GM18502 (cell line): ENCODE data around the gene SEMA3D.
"Not testable (repeated sequence)": the region's sequence is repeated elsewhere in the genome, so short reads cannot be mapped to it uniquely, and the experiment has no call there.

Experiments
- ATAC-seq: cut with Tn5 transposase; IDR thresholded peaks from one replicate; pipeline ENCODE4 v1.9.1; 2021; ENCODE audit warnings: mild to moderate bottlenecking; ENCODE audit not compliant: unreplicated experiment, poor library complexity

SEMA3D gene

DNA sequence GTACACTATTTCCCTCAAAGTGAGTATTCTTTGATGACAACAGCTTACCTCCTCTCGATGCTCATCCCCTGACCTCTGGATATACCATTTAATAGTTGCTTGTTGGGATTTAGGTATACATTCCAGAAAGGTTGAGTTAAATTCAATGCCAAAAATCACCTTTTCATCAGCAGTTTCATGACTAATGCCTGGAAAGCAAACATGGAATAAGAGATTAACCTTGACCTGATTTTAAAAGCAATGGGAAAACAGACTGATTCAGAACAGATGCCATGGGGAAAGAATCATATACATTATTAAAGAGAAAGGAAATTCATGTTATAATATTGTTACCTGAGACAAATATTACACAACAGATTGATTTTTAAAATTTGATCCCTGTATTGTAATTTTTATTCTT is 180.1 kb downstream of the SEMA3D start:
- no peak for ATAC-seq

DNA sequence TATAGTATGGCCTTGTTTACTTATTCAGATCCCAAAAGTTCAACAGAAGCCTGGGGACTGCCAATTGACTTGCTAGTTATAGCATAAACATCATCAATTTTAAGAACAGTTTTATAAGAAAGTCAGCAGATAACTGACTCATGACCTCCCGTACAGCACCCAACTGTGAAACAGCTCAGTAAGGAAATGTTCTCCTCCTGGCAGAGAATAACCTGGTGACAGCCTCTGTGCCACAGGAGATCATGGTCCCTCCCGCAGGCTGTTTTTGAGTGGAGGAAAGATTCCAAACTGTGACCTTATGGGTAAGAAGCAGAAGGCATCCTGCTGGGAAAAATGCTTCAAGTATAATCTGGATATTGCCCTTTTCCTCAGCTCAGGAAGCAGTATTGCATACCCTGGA is 182.5 kb downstream of the SEMA3D start:
- no peak for ATAC-seq

DNA sequence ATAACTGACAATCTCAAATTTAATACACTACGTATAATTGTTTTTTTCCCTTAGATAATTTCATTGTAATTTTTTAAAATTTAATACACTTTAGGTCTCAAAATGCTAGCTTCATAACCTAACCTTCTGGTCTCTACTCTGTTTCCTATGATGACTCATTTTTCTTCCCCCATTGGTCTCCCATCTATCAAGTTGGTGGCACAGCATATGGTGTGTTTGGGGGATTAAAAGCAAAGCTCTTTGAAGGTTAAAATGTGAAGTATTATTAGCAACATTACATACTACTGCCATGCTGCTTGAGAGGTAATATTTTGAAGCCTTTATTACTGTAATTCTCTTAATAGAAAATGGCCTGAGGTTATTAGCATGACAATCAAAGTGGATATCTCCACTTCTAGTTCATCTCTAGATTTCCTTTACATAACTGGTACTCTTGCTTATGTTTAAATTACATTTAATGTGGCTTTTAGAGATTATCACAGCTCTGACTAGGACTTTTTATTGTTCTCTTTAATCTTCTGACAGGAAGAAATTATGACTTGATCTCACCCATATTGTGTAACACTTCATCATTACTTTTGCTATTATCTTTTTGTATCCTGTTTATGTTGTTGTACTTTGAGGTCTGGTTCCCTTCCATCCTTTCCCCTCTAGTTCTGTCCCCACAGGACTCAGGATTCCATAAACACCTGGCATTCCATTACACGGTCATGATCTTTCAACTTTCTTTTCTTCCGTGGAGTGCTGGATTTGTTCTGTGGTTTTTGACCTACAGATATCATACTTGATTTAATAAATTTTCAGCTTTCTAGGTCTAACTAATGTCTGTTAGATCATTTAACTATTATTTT is 185.1 kb downstream of the SEMA3D start:
- no peak for ATAC-seq

DNA sequence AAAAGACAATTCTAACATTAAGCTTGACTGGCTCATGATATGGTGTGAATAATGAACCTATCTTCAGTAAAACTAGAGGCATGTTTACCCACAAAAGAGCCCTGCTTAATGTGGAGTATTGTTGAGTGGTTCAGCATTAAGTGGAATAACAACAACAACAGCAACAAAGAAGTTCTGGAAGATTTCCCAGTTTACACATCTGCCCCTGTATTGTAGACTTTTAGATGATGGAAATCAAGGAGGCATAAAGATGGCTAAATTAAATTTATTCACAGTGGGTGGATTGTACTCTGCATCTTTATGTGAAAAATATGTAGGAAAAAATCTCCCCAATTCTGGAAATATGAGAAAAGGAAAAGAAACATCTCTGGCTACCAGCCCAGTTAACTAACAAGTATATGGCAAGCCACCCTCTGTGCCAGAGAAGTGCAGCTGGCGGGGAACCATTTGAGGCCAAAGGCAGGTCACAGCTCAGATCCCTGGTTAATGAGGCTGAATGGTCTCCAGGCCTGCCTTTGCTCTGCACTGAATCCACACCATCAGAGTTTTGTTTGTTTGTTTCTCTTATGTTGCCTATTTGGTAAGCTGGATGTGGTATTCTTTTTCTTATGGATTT is 186.0 kb downstream of the SEMA3D start:
- no peak for ATAC-seq

DNA sequence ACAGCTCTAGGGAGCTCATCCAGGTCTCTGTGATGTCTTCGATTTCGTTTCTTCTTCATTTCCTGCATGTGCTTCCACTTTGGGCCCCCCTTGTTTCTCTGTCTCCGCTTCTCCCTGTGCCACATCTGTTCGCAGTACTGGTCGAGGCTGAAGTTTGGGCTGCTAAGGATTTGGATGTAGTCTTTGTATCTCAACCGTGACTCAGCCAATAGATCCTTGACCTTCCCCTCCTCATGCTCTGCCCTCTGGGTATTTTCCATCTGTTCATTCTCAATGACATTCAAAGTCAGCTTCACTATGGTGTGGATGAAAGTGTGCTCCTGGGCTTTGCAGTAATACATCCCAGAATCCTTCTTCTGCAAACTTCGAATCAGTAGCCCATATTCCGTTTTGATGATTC is 187.4 kb downstream of the SEMA3D start:
- no peak for ATAC-seq

DNA sequence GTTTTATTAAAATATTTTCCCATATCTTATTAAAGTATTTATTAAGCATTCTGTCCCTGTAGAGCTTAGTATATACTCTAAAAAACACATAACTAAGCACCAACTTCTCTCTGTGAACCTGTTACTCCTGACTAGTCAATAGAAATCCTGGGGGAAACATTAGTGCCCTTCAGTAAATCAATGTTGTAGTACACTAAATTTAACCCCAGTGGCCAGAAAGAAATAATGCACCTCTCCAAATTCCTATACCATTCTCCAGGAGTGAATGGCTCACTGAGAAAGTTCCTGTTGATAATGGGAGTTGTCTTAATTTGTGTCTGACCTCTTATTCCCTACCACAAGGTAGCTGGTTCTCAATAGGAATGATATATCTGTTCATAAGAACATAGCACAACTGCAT is 188.2 kb downstream of the SEMA3D start:
- no peak for ATAC-seq

DNA sequence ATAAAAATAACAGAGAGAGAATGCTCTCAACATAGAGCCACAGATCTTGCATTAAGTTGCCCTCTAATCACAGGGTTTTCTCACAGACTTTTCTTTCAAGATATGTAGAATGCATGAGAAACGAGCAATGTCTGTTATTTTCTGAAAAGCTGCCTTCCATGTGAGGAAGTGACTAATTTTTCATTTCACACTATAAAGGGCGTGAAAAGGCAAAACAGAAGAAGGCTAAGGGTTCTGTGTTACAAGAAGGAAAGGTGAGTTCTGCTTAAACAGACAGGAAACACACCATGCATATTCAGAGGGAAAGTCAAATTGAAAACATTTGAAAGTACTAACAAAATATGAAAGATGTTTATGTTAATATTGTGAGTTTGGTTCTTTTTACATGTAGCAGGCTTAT is 189.2 kb downstream of the SEMA3D start:
- ATAC-seq: no peak

DNA sequence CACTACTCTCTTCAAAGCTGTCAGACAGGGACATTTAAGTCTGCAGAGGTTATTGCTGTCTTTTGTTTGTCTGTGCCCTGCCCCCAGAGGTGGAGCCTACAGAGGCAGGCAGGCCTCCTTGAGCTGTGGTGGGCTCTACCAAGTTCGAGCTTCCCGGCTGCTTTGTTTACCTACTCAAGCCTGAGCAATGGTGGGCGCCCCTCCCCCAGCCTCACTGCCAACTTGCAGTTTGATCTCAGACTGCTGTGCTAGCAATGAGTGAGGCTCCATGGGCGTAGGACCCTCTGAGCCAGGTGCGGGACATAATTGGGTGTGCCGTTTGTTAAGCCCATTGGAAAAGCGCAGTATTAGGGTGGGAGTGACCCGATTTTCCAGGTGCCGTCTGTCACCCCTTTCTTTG is 193.9 kb downstream of the SEMA3D start:
- ATAC-seq: not testable (repeated sequence)

DNA sequence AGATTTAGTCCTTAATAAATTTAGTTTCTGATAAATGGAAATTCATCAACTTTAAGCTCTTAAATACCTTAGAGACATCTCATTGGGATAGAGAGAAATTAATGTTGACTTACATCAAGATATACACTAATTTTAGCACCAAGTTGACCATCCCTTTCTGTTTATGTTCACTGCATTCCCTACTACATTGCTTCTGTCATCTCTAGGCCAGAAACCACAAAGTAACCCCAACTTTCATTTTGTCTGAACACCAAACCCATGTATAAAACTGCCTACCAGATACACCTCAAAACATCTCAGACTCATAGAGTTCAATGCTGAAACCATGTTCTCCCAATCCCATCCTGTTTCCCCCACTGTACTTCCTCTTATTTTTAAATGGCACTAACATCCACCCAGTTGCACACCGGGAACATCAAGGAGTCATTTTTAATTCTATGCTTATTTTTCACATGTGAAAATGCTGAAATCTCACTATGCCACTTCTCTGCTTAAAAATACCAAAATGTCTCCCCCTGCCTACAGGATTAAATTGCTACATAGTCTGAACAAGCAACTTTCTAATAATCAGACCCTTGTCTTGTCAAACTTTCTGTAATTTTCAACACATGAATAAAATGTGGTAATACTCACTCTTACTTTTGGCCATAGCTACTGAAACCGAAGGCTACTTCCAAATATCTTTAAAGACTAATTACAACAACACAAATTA is 201.6 kb downstream of the SEMA3D start:
- ATAC-seq: no peak

DNA sequence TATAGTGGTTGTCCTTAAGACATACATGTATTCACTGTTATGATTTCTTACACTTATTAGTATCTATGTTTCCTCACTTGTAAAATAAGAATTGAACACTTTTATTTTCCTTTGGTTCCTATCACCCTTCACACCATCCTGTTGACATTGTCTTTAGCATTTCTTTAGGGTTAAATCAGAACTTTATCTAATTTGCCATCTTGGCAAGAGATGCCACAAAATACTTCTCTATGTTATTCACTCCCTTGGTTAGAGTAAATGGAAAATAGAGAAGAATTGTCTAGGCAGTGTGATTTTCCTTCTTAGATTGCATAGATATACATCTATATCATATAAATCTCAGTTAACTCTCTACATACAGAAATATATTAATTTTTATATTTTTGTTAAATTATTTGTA is 204.7 kb downstream of the SEMA3D start:
- ATAC-seq: no peak

DNA sequence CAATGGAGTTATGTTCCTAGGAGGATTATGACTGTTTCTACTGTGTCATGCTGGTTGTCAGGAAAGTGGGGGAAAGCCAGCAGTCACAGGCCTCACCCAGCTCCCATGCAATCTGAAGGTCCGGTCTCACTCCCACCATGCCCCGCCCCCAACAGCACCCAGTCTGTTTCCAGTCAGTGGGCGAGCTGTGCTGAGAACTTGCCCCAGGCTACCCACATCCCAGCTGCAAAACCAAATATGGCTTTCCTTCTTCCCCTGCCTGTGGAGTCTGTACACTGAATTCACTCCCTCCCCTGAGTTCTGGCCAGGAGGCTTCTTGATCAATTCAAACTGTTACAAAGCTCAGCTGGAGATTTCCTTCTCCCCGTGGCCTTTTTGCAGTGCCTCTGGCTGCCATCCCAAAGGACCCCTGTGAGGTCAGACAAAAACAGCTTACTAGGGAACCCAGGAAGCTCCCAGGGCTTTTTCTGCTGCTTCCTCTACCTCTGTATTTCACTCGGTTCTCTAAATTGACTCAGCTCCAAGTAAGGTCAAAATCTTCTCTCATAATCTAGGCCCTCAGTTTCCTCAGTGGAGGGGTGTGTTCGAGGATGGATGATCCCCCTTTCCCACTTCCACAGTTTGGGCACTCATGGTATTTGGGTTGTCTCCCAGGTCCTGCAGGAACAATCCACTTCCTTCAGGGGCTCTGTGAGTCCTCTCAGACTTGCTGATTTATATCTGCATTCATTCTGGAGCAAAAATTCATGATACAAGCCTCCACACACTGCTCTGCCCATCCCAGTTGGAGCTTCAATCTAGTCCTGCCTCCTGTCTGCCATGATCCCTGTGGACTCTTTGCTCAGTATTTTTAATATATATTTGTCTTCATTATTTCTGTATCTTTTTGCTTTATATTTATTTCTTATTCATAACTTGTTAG is 205.5 kb downstream of the SEMA3D start:
- ATAC-seq: no peak

DNA sequence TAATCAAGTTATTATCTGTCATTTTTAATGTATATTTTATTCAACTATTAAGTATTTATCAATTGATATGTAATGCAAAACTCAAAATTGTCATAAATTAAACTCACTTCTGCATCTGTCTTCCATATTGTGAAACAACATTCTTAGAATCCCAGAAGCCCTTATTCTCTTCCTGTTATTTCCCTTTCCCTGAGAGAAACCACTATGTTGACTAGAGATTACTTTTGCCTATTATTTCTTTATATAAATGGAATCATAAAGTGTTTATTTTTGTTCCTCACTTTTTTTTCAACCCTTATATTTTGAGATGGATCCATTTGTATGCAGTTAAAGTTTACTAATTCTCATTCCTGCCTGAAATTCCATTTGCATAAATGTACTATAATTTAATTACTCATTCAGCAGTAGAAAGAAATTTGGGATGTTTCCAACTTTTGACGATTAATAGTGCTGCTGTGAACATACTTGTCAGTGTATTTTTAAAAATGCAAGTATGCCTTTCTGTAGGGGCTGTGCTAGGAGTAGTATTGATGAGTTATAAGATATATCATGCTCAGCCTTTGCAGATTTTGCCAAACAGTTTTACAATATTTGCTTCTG is 211.2 kb downstream of the SEMA3D start:
- no peak for ATAC-seq

DNA sequence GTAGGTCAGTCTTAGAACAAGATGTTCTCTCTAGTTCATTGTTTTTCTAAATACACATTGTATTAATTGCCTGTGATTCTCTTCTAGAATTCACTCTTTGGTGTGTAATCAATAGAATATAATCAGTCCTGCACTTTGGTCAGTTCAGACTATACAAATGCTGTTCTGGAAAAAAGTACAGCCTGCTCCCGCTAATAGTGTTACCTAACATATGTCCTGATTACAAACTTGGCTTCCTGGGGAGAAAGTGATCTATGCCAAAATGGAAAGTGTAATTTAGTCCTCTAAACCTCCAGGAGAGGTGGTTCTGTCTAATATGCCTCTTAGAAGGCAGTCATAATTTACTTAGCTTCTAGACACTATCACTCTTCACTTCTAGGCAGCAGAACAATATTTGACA is 215.5 kb downstream of the SEMA3D start:
- no peak for ATAC-seq

DNA sequence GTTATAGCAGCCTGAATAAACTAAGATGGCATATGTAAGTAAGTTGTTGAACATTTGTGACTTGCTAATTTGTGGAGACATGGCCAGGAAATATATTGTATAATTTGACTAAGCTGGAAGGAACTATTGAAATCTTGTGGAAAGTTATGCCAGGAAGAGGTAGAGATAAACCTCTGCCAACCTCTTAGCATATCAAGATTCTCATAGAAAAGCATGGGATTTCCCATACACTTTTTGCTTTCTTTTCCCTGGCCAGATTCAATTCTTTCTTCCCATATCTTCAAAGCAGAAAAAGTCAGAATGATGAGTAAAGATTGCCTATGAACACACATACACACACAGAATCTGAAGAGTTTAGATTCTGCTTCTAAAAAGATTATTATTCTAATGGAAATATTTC is 216.2 kb downstream of the SEMA3D start:
- ATAC-seq: no peak

DNA sequence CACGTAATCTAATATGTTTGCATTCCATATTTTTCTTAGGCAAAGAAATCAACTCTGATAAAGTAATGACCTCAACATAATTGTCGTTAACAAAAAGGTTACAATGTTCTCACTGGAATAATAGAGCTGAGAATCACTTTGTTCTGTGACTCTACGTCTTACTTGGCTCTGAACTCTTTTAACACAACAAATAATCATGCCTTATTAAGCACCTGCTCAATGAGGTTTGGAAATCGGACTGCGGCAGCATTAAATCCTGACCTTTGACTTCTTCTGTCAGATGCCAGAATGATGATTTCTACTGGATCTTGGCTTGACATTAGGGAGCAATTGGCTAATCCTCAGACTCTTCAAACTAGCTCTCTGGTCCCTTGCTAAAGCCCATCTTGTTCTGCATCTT is 233.6 kb downstream of the SEMA3D start:
- no peak for ATAC-seq

DNA sequence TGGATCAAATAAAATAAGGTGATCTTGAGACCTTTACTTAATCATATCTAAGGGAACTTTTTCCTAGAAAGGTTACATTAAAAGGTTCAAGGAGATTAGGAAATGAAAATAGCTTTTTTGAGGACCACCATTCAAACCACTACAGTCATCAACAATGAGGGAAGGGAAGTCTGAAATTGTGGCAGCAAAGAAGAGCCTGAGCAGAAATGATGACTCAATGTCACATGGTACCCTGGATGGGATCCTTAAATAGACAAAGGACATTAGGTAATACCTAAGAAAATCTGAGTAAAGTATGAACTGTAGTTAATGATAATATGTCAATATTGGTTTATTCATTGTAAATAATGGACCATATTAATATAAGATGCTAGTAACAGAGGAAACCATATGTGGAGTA is 236.0 kb downstream of the SEMA3D start:
- no peak for ATAC-seq

DNA sequence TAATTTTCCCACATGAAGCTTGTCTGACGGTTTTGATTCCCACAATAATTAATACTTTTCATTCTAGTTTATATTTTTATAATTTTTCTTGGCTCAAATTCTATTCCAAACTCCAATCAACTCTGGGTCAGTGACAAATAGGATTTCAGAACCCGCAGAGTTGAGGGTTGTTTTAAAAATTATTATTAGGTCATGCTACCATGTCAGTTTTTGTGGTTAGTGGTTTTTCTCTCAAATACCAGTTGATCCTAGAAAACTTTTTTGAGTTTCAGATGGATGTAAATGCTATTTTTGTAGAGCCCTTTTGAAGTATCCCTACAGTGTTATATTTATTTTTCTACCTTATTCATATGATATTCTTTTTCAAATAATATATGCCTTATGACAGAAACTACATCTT is 237.4 kb downstream of the SEMA3D start:
- no peak for ATAC-seq

DNA sequence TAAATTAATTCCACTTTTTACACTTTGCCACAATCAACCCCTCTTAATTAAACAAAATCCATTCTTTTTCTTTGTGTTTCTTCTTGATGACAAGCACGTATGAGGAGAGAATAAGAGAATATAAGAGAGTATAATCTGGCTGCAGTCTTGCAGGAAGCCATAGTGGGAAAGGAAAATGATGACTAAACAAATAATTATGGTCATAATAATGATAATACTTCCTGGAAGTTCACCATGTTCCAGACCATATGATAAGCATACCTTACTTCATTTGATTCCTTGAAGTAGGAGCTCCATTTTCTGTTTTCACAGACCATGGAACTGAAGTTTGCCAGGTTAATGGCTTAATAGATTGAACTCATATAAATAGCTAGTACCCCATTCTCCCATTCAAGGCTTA is 237.8 kb downstream of the SEMA3D start:
- ATAC-seq: no peak

DNA sequence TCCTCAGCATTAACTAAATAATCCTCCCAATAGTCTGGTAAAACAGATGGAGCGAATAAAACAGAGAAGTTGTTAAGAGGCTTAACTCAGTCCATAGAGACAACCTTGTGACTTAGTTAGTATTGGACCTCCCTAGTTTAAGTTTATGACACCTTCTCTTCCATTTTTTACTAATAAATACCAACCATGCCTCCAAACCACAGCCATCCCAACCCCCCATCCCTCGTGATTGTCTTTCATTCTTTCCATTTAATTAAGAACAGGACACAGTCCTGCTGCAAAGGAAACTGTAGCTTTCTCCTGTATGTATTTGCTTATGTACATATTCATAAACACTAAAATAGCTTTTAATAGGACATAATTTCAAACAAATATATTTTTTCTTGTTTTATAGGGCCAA is 238.2 kb downstream of the SEMA3D start:
- no peak for ATAC-seq

DNA sequence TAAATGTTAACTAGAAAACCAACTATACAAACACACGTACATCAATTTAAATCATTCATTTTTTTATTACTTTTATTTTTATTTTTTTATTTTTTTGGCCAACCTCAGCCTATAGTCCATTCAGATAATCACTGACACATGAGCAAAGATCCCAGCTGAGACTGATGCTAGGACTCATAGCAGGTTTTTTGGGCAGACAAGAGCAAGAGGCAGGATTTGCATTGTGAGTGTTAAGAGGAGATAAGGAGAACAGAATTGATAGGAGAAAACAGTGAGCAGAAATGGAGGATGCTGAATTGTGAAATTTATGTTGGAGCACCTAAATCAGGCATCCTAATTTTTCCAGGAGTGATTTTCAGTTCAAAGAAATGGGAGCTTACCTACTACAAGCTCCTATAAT is 240.3 kb downstream of the SEMA3D start:
- ATAC-seq: no peak
